Keratinocyte (primary cell): Measurements from ENCODE around the gene CLRN2. TPM values are rescaled to one million over a fixed set of nuclear protein-coding genes. Genes with fewer than 3 reads are reported as not detected.

Source experiments
- DNase-seq: peaks from one replicate; pipeline ENCODE4 v3.0.0-alpha.2; 2011; ENCODE audit warnings: low read depth, missing footprints, low spot score
- FAIRE-seq: peaks from 2 replicates; lab custom pipeline; 2011; peaks lifted over from hg19 to GRCh38; lab: Jason Lieb, UNC
- H2AFZ ChIP-seq: 2 replicates; pipeline ENCODE4 v1.6.0; 2012; ENCODE audit warnings: low read length, control low read depth, inconsistent platforms; ENCODE audit not compliant: control insufficient read depth
- H3K27ac ChIP-seq: 2 replicates; pipeline ENCODE4 v1.5.1; 2011; ENCODE audit warnings: low read length; ENCODE audit not compliant: control insufficient read depth, insufficient read depth
- H3K27me3 ChIP-seq: 3 replicates; pipeline ENCODE4 v1.6.0; 2011; ENCODE audit warnings: low read length; ENCODE audit not compliant: control insufficient read depth, insufficient read depth; ENCODE audit errors: extremely low read depth
- H3K36me3 ChIP-seq, 2 experiments: 2 replicates in 1 of 2; 3 replicates in 1 of 2; pipeline ENCODE4 v1.5.1; 2011; ENCODE audit warnings: low read length in 2 of 2, mild to moderate bottlenecking in 1 of 2; ENCODE audit not compliant: control insufficient read depth in 2 of 2, insufficient read depth in 2 of 2; ENCODE audit errors: extremely low read depth in 1 of 2
- H3K4me1 ChIP-seq: 3 replicates; pipeline ENCODE4 v1.5.1; 2011; ENCODE audit warnings: low read length; ENCODE audit not compliant: control insufficient read depth, insufficient read depth; ENCODE audit errors: extremely low read depth
- H3K4me2 ChIP-seq: 3 replicates; pipeline ENCODE4 v1.6.0; 2011; ENCODE audit warnings: low read depth, low read length; ENCODE audit not compliant: control insufficient read depth, insufficient read depth; ENCODE audit errors: extremely low read depth
- H3K4me3 ChIP-seq, 3 experiments: fragments of 200-600 bp in 1 of 3; sonication (generic) in 1 of 3; 2 replicates in 2 of 3; 3 replicates in 1 of 3; pipeline ENCODE4 v1.5.1; 2011 to 2016; ENCODE audit warnings: low read length in 3 of 3, mild to moderate bottlenecking in 3 of 3, control low read depth in 2 of 3, inconsistent platforms in 1 of 3, low read depth in 1 of 3, mixed read lengths in 1 of 3, mixed run types in 1 of 3, moderate library complexity in 1 of 3; ENCODE audit not compliant: control insufficient read depth in 2 of 3, insufficient read depth in 2 of 3; ENCODE audit errors: extremely low read depth in 1 of 3
- H3K79me2 ChIP-seq: 2 replicates; pipeline ENCODE4 v1.6.0; 2012; ENCODE audit warnings: low read length; ENCODE audit not compliant: control insufficient read depth, insufficient read depth
- H3K9ac ChIP-seq: 3 replicates; pipeline ENCODE4 v1.6.0; 2011; ENCODE audit warnings: low read length; ENCODE audit not compliant: control insufficient read depth, insufficient read depth; ENCODE audit errors: extremely low read depth
- H3K9me1 ChIP-seq: 3 replicates; pipeline ENCODE4 v1.6.0; 2011; ENCODE audit warnings: low read length; ENCODE audit not compliant: control insufficient read depth, insufficient read depth; ENCODE audit errors: extremely low read depth
- H3K9me3 ChIP-seq: 2 replicates; pipeline ENCODE4 v1.5.1; 2012; ENCODE audit warnings: low read depth, low read length; ENCODE audit not compliant: control insufficient read depth
- H4K20me1 ChIP-seq: 3 replicates; pipeline ENCODE4 v1.6.0; 2011; ENCODE audit warnings: low read length; ENCODE audit not compliant: control insufficient read depth, insufficient read depth; ENCODE audit errors: extremely low read depth
- EZH2 ChIP-seq: IDR thresholded peaks from one replicate; pipeline ENCODE4 v1.6.1; 2012; ENCODE audit warnings: inconsistent platforms, mild to moderate bottlenecking, low read length, moderate library complexity
- dilution Hi-C: fragments of 300-500 bp; cut with MboI; formaldehyde crosslinking; loops from one replicate; pipeline ENCODE4 v1.7.0; 2020; ENCODE audit warnings: low sequenced_read_pairs; ENCODE audit not compliant: extremely low pct_ligation_motif_present
- polyA plus RNA-seq, 5 experiments: library from polyadenylated mRNA; depleted of rRNA in 3 of 5; stranded (reverse) in 3 of 5; stranded (forward) in 1 of 5; unstranded in 1 of 5; fragments of >200 nt; gene quantifications; 1 replicate in 1 of 5; 2 replicates in 3 of 5; 3 replicates in 1 of 5; pipeline versions ENCODE4 v1.2.1 to v1.2.3, GENCODE V29; 2011 to 2012; ENCODE audit warnings: missing spikeins in 2 of 5, low read depth in 1 of 5, low replicate concordance in 1 of 5
- TF ChIP-seq, protein P1 (sequence below), 3 experiments: IDR thresholded peaks in 1 of 3; conservative IDR thresholded peaks in 1 of 3; optimal IDR thresholded peaks in 1 of 3; 2 replicates in 2 of 3; 3 replicates in 1 of 3; pipeline versions ENCODE3 to v1.5.1; 2011; ENCODE audit warnings: low read length in 3 of 3, mild to moderate bottlenecking in 3 of 3, moderate library complexity in 2 of 3, control low read depth in 1 of 3, inconsistent platforms in 1 of 3; ENCODE audit not compliant: insufficient read depth in 2 of 3; ENCODE audit errors: extremely low read depth in 1 of 3

The CLRN2 gene
- polyA plus RNA-seq, 1 donor (not counting 4 experiments of a cell fraction or from before 2014, with no cell fraction given) = not detected

DNA sequence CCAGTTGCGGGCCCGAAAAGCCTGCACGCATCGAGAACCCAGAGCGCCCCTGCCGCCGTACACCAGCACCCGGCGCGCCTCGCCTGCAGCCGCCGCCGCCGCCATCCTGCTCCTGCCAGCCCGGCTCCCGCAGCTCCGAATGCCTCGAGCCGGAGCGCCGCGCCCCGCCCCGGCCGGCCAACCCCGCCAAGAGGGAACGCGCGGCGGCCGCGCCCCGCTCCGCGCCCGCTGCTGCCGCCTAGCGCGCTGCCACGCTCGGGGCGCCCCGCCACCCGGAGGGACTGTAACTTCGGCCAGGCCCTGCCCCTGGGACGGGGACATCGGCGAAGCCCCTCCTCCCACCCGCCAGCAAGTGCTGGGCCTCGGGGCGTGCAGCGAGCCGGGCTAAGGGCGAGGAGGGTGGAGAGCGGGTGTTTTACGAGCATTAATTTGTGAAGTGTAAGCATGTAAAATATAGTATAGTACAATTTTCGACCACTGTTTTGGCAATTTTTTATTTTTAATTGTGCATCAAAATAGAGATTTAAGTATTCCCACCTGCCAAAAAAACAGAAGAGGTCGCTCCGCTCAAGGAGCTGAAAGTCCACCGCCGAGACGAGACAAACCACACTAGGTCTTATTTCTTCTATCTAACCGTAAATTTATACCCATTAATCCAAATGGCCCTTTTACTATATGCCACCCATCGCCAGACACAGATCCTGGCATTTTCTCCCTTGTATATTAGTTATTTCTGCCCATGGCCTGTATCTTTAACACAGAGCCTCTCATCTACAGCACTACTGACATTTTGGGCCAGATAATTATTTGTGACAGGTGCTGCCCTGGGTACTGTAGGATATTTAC, 2.8 kb upstream of the CLRN2 start, which contains the start of gene QDPR:
QDPR (minus strand) TSS at position 141 of the 846 bp plus-strand sequence; CDS start at position 105, 36 bp downstream.
- no peak for FAIRE-seq
- H3K27ac ChIP-seq = peak within 1 kb of the TSS; percentile 76

DNA sequence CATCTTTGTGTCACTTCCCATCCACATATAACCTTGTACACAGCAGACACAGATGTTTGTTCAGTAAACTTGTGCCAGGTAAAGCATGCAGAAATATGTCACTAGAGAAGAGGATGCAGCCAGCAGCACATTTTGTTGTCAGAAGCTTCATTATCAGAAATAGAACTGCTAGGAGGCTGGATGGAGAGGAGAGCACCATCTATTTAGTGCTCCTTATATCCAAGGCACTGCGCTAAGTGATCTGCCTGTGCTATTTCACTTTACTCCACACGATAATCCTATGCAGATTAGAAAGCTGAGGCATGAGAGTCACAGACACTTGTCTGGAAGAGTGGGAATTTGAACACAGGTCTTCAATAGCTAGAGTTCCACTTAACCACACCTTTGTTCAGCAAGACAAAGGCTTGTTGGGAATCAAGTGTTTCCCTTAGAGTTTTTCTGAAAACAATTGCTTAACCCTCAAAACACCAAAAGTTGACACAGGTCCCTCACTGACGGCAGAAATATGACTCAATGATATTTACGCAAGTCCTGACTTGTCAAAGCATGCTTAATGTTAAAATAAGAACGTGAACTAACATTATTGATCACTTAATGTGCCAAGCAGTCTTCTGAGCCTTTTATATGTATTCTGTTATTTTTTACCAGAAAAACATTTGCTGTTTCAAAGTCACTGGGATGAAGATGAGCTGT, 1.8 kb upstream of the CLRN2 start:
- no peaks in the 10 kb centered on the region for H4K20me1 ChIP-seq
- H3K27me3 ChIP-seq = peaks cover 4% of the 10 kb centered on the region
- H2AFZ ChIP-seq = no peak overlapping the region
- H3K4me3 ChIP-seq = no peak overlapping the region
- H3K4me1 ChIP-seq = peaks cover 21% of the 10 kb centered on the region
- no peak overlapping the region for H3K27ac ChIP-seq
- no peak for TF ChIP-seq EZH2
- TF ChIP-seq, protein P1, sequence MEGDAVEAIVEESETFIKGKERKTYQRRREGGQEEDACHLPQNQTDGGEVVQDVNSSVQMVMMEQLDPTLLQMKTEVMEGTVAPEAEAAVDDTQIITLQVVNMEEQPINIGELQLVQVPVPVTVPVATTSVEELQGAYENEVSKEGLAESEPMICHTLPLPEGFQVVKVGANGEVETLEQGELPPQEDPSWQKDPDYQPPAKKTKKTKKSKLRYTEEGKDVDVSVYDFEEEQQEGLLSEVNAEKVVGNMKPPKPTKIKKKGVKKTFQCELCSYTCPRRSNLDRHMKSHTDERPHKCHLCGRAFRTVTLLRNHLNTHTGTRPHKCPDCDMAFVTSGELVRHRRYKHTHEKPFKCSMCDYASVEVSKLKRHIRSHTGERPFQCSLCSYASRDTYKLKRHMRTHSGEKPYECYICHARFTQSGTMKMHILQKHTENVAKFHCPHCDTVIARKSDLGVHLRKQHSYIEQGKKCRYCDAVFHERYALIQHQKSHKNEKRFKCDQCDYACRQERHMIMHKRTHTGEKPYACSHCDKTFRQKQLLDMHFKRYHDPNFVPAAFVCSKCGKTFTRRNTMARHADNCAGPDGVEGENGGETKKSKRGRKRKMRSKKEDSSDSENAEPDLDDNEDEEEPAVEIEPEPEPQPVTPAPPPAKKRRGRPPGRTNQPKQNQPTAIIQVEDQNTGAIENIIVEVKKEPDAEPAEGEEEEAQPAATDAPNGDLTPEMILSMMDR (optimal IDR thresholded peaks at IDR 0.05 in 1 of 3, IDR thresholded peaks at IDR 0.05 in 1 of 3, conservative IDR thresholded peaks at IDR 0.05 in 1 of 3; ENCODE audit: extremely low read depth in 1 of 3, insufficient read depth in 2 of 3, low read length in 3 of 3) = no peak
- no peaks in the 10 kb centered on the region for H3K9me3 ChIP-seq
- H3K9me1 ChIP-seq = peaks cover 2% of the 10 kb centered on the region
- dilution Hi-C loops = no loop called here
- DNase-seq (peak; percentile 38), FAIRE-seq (peak; percentile 17)
- peak overlapping the region; percentile 26 for H3K4me2 ChIP-seq
- peaks cover 0 to 1% of the 10 kb centered on the region in 2 experiments for H3K36me3 ChIP-seq
- no peak overlapping the region for H3K9ac ChIP-seq
- H3K79me2 ChIP-seq = peaks cover 15% of the 10 kb centered on the region

More for the DNA sequence above, 2.8 kb upstream of the CLRN2 start, which contains the start of gene QDPR:
- Histone ChIP-seq H2AFZ (peak within 1 kb of the TSS; percentile 90), H3K4me2 (peak within 1 kb of the TSS; percentile 98), H3K4me3 (peak within 1 kb of the TSS; percentile 82 to 92 (median 86)), H3K4me1 (peaks cover 21% of the 10 kb centered on the region), H3K9ac (peak within 1 kb of the TSS; percentile 86), H3K27me3 (peaks cover 4% of the 10 kb centered on the region), H3K9me3 (no peaks in the 10 kb centered on the region), H3K36me3 (peaks cover 2% of the 10 kb centered on the region in 2 experiments), H3K9me1 (peaks cover 2% of the 10 kb centered on the region), H3K79me2 (peaks cover 15% of the 10 kb centered on the region), H4K20me1 (no peaks in the 10 kb centered on the region)
- no peak for TF ChIP-seq EZH2
- TF ChIP-seq, protein P1 (optimal IDR thresholded peaks at IDR 0.05 in 1 of 3, IDR thresholded peaks at IDR 0.05 in 1 of 3, conservative IDR thresholded peaks at IDR 0.05 in 1 of 3; ENCODE audit: extremely low read depth in 1 of 3, insufficient read depth in 2 of 3, low read length in 3 of 3) = peak in 2 of 3 experiments; percentile 34 to 77
- dilution Hi-C loops = no loop called here
- no peak for DNase-seq
